Cardiac muscle cell (in vitro differentiated cells and primary cell): ENCODE measurements around the gene KRT7. TPM values are rescaled to one million over a fixed set of nuclear protein-coding genes. Genes with fewer than 3 reads are reported as not detected.

ENCODE experiments used
- DNase-seq, 2 donors: peaks; one replicate each; pipeline versions ENCODE4 v3.0.0 to v3.0.0-alpha.2; 2010 to 2017; ENCODE audit warnings: low read depth in 1 of 2, low spot score in 1 of 2
- H3K27ac ChIP-seq: fragments of 200-600 bp; sonication (generic); 2 replicates; pipeline ENCODE4 v1.5.1; 2016
- H3K27me3 ChIP-seq: fragments of 200-600 bp; sonication (generic); 2 replicates; pipeline ENCODE4 v1.6.0; 2016; ENCODE audit warnings: control low read depth
- H3K36me3 ChIP-seq: fragments of 200-600 bp; sonication (generic); 2 replicates; pipeline ENCODE4 v1.5.1; 2016; ENCODE audit warnings: control low read depth
- H3K4me1 ChIP-seq: fragments of 200-600 bp; sonication (generic); 2 replicates; pipeline ENCODE4 v1.8.1; 2017; ENCODE audit warnings: low read depth, mild to moderate bottlenecking, mixed run types
- H3K4me3 ChIP-seq: fragments of 200-600 bp; sonication (generic); 2 replicates; pipeline ENCODE4 v1.5.1; 2016; ENCODE audit warnings: mild to moderate bottlenecking
- H3K9me3 ChIP-seq: fragments of 200-600 bp; sonication (generic); 2 replicates; pipeline ENCODE4 v1.5.1; 2017; ENCODE audit warnings: low read depth, mild to moderate bottlenecking, control low read depth
- CTCF ChIP-seq: IDR thresholded peaks from 2 replicates; pipeline ENCODE4 v1.5.1; 2012; ENCODE audit warnings: low read depth, mild to moderate bottlenecking, low read length
- polyA plus RNA-seq: library from polyadenylated mRNA; unstranded; fragments of >200 nt; fragmentation: Nextera tagmentation; extraction: Ambion mirVana; gene quantifications from 2 replicates; pipeline ENCODE4 v1.2.1, GENCODE V29; 2016
- total RNA-seq: library from RNA; depleted of rRNA; stranded (reverse); fragments of >200 nt; gene quantifications from 2 replicates; pipeline ENCODE4 v1.2.3, GENCODE V29; 2016

KRT7 gene
- total and polyA plus RNA-seq, 2 experiments from 2014 or later = 0.36 to 0.50 TPM

- Histone ChIP-seq H3K27me3 (peaks cover 26% of the 10 kb centered on the region), H3K4me3 (no peak overlapping the region), H3K27ac (no peak overlapping the region), H3K9me3 (no peaks in the 10 kb centered on the region), H3K4me1 (peaks cover 7% of the 10 kb centered on the region), H3K36me3 (no peaks in the 10 kb centered on the region)
- DNase-seq = no peak
- no peak for TF ChIP-seq CTCF
Measured at GRCh38 chr12:52212701-52213563, 20.1 kb upstream of the KRT7 start.

GRCh38 chr12:52213564-52214420 lies 19.3 kb upstream of the KRT7 start:
- H3K27me3 ChIP-seq = peaks cover 17% of the 10 kb centered on the region
- DNase-seq = peak; percentile 82 to 88
- H3K36me3 ChIP-seq = no peaks in the 10 kb centered on the region
- H3K27ac ChIP-seq = no peak overlapping the region
- H3K4me3 ChIP-seq = no peak overlapping the region
- TF ChIP-seq CTCF = peak; percentile 99
- peaks cover 7% of the 10 kb centered on the region for H3K4me1 ChIP-seq
- H3K9me3 ChIP-seq = no peaks in the 10 kb centered on the region

GRCh38 chr12:52214421-52214802 lies 18.6 kb upstream of the KRT7 start:
- no peak for TF ChIP-seq CTCF
- Histone ChIP-seq H3K27ac (no peak overlapping the region), H3K4me1 (peaks cover 7% of the 10 kb centered on the region), H3K27me3 (peaks cover 15% of the 10 kb centered on the region), H3K9me3 (no peaks in the 10 kb centered on the region), H3K4me3 (no peak overlapping the region), H3K36me3 (no peaks in the 10 kb centered on the region)
- DNase-seq = no peak

GRCh38 chr12:52215587-52216031 lies 17.4 kb upstream of the KRT7 start:
- DNase-seq = peak in 1 of 2 donors; percentile 47
- no peak for TF ChIP-seq CTCF
- H3K9me3 ChIP-seq = no peaks in the 10 kb centered on the region
- peaks cover 7% of the 10 kb centered on the region for H3K4me1 ChIP-seq
- no peak overlapping the region for H3K27ac ChIP-seq
- no peak overlapping the region for H3K4me3 ChIP-seq
- peaks cover 21% of the 10 kb centered on the region for H3K27me3 ChIP-seq
- no peaks in the 10 kb centered on the region for H3K36me3 ChIP-seq

- Histone ChIP-seq H3K27ac (no peak overlapping the region), H3K4me1 (peaks cover 7% of the 10 kb centered on the region), H3K36me3 (no peaks in the 10 kb centered on the region), H3K4me3 (no peak overlapping the region), H3K9me3 (no peaks in the 10 kb centered on the region), H3K27me3 (peaks cover 24% of the 10 kb centered on the region)
- no peak for TF ChIP-seq CTCF
- peak in 1 of 2 donors; percentile 67 for DNase-seq
Measured at GRCh38 chr12:52216100-52216499, 16.9 kb upstream of the KRT7 start.
